Activated gamma-delta T cell treated with anti-CD3 and anti-CD28 coated beads, Interleukin-2, amount 50 U/mL, for 16 hours (primary cell): Measurements from ENCODE around the gene GNAS-AS1.

Experiments
- DNase-seq: peaks from one replicate; pipeline ENCODE4 v3.0.0-alpha.2; 2020; ENCODE audit warnings: low read depth

The GNAS-AS1 gene

GRCh38 chr20:58808271-58809046 lies 42.2 kb downstream of the GNAS-AS1 start:
- DNase-seq = no peak

DNA sequence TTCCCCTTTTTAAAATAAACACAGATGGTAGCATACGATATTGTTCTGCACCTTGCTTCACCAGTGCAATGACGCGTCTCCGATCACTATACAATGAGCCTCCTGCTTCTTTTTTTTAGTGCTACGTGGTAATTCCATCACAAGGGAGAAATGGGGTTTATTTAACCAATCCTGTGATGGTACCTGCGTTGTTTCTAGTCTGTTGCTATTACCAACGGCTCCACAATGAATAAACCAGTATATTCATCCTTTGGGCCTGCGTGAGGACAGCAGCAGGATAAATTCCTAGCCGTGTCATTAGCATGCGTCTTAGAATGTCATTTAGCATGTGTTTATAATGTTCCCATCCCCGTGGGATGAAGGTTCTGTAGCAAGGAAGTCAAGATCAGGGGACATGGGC lies 42.9 kb downstream of the GNAS-AS1 start:
- no peak for DNase-seq

DNA sequence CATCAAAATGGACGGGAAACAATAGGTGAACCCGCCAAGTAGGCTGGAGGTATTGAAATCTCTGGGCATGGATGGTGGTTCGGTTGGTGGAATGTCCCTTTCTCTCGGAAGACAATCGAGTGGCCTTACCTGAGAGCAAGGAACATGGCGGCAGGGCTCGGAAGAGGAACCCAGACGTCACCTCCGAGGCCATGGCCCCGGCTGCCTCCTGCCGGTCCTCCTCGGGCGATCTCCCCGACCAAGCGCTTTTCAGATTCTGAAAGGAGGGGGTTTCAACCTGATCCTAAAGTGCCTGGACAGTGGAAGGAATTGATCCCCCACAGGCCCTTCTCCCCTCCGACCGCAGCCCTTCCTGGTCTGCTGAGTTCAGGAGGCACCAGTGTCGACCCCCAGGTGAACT lies 47.2 kb downstream of the GNAS-AS1 start:
- no peak for DNase-seq

GRCh38 chr20:58802061-58802460 lies 48.6 kb downstream of the GNAS-AS1 start:
- no peak for DNase-seq

GRCh38 chr20:58800134-58800871 lies 50.4 kb downstream of the GNAS-AS1 start:
- no peak for DNase-seq

GRCh38 chr20:58797371-58798338 lies 53.0 kb downstream of the GNAS-AS1 start:
- no peak for DNase-seq

GRCh38 chr20:58795923-58796245 lies 54.8 kb downstream of the GNAS-AS1 start:
- DNase-seq = no peak

GRCh38 chr20:58795181-58795922 lies 55.4 kb downstream of the GNAS-AS1 start:
- DNase-seq = no peak

GRCh38 chr20:58794510-58795180 lies 56.1 kb downstream of the GNAS-AS1 start:
- DNase-seq = no peak

GRCh38 chr20:58793512-58794420 lies 56.9 kb downstream of the GNAS-AS1 start:
- DNase-seq = no peak

DNA sequence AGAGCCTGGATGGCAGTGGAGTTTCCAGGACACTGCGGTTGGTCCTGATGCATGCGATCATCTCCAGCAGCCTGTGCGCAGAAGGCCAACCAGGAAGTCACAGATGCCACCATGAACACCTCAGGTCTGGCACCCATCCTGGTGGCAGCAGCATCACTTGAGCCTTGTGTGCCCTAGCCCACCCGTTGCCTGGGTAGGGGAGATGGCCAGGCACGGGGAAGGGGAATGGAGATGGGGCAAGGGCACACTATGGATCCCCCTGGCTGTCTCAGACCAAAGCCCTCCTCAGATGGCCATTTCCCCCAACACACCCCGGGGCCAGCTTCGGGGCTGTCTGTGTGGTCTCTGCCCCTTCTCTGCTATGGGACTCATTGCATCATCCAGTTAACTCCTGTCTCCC lies 58.3 kb downstream of the GNAS-AS1 start:
- no peak for DNase-seq

DNA sequence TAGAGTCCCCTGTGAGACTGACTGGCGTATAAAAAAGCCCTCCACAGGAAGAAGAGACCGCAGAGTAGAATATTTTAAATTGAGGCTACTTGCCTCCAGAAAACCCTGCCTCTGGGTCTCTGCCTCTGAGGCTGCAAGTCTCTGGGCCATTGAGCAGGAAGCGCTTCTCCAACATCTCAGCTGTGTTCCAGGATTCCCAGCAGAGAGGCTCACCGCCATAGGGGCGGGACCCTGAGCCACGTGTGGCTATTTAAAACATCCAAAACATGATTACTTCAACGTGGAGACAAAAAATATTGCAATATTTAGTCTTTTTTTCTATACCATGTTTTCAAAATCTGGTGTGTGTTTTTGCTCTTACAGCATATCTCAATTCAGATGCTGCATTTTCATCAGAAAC lies 59.4 kb downstream of the GNAS-AS1 start:
- no peak for DNase-seq

DNA sequence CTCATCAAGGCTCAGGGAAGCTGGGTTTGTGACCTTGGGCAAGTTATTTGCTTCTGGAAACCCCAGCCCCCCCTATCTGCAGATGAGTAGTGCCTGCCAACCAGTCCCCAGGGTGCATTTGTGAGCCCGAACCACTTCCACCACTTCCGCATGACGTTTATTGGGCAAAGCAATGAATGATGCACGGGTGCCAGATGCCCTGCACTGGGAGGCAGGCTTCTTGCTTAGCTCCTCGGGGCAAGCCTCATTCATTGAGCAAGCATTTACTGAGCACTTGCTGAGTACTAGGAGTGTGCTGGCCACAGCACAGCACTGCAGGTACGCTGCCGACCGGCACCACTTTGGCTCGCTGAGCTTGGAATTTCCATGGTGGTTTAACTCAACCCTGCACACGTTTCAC lies 60.2 kb downstream of the GNAS-AS1 start:
- no peak for DNase-seq

- no peak for DNase-seq
These were observed 61.7 kb downstream of the GNAS-AS1 start for GRCh38 chr20:58788896-58789544.

DNA sequence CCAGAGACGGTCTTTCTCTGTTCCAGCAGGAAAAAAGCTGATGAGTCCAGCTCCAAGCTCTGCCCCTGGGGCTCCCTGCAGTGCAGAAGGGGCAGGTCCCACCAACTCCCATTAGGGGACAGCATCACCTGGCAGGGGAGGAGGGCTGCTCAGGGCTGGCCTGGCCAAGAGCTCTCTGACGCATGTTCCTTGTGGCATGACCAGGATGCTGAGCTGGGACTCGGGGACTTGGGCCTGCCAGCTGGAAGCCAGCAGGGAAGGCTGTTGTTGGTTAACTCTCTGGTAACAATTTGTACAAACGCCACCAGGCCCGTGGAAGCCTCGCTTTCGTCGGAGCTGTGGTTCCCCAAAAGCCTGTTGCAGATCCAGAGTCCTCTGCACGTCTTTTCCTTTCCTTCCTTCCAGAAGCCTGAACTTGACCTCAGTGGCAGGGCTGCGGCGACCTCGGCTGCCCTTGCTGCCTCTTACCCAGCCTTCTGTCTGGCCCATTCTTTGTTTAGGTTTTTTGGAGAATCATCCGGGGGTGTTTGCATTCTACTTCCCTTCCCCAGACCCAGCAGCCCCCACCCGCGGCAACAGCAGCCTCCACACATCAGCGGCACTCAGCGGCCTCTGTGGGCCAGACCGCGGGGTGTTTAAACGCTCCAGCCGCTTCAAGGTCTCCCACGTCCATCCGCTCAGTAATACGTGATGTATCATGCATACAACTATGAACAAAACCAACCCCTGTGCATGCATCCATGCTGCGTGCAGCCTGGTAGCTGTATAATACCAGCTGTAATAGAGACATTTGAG lies 63.3 kb downstream of the GNAS-AS1 start:
- no peak for DNase-seq

- DNase-seq = no peak
These were observed 66.2 kb downstream of the GNAS-AS1 start for GRCh38 chr20:58784321-58785074.

DNA sequence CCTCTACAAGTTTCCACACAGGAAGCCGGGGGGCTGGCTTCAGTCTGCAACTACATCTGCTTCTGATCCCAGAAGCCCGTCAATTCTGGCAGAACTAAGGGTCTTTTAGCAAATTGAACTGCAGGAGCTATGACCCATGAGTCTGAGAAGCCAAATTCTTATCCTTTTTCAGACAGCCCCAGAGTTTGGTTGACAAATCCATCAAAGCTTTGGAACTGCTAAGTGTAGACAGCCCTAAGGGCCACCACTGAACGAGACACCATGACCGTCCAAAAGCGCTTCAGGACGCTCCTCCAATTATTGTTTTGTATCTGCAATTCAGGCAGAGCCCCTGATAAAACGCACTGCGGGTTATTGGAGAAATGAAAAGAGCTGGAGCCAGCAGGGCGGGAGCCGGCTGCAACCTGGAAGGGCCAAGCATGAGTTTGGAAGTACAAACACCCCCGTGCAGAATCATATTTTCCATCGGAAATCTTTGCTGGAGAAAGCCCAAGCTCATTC lies 67.1 kb downstream of the GNAS-AS1 start:
- no peak for DNase-seq

GRCh38 chr20:58781138-58781537 lies 69.6 kb downstream of the GNAS-AS1 start:
- DNase-seq = no peak
